Lower lobe of right lung (tissue), 2 donors: ENCODE data around the gene GALE. TPM values are rescaled to one million over a fixed set of nuclear protein-coding genes. Genes with fewer than 3 reads are reported as not detected.

Experiments used
- ATAC-seq, 2 donors: fragments of 200-7000 bp; cut with Tn5 transposase; one replicate each; pipeline ENCODE4 v1.9.1; 2020 to 2022; ENCODE audit warnings: mild to moderate bottlenecking in 2 of 2, moderate library complexity in 2 of 2
- DNase-seq: peaks from one replicate; pipeline ENCODE4 v3.0.0-alpha.2; 2020
- H3K27ac ChIP-seq: fragments of 200-600 bp; one replicate; pipeline ENCODE4 v1.8.0; 2022
- H3K27me3 ChIP-seq: fragments of 200-600 bp; one replicate; pipeline ENCODE4 v1.8.0; 2022; ENCODE audit warnings: low read depth
- H3K36me3 ChIP-seq: fragments of 200-600 bp; one replicate; pipeline ENCODE4 v1.8.0; 2022; ENCODE audit warnings: mild to moderate bottlenecking
- H3K4me1 ChIP-seq: fragments of 200-600 bp; one replicate; pipeline ENCODE4 v1.8.0; 2022
- H3K4me3 ChIP-seq: fragments of 200-600 bp; one replicate; pipeline ENCODE4 v1.8.0; 2022; ENCODE audit warnings: mild to moderate bottlenecking
- H3K9me3 ChIP-seq: fragments of 200-600 bp; one replicate; pipeline ENCODE4 v1.8.0; 2022
- intact Hi-C: fragments of 100-400 bp; cut with DNase I; formaldehyde crosslinking; loops from one replicate; pipeline ENCODE4 v1.11.0; 2022
- total RNA-seq: library from RNA; stranded (reverse); fragmentation: NEBNext Ultra II Directional; extraction: Animal tissue kit (Norgen Biotek cat#: 25700); gene quantifications from one replicate; pipeline ENCODE4 v1.2.1, GENCODE V29; 2021
- TF ChIP-seq, protein P1 (sequence below): fragments of 200-600 bp; IDR thresholded peaks from one replicate; pipeline ENCODE4 v1.8.0; 2022; ENCODE audit warnings: antibody characterized with exemption, mild to moderate bottlenecking
- donor health status: DM: no; HTN: yes; CAD: no; lungs with severe emphysema.

The GALE gene
- total RNA-seq, 1 donor from 2014 or later = 49.8 TPM

DNA sequence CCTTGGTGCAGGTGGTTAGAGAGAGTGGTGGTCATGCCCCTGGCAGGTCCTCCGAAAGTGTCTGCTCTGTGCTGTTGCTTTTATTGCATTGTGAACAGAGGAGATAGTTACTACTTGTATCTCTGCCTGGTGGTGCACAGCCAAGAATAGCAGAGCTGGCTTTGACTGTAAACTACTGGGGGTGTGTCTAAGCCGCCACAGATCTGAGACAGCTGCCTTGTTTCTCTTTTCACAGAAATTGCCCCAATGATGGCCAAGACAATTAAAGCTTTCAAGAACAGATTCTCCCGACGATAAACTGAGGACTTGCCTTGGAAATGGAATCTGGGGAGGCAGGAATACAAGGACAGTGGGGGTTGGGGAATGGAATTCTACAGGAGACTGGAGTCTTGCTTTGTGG is 41.3 kb downstream of the GALE start:
- no peak for ATAC-seq
- Histone ChIP-seq H3K9me3 (no peaks in the 10 kb centered on the region), H3K27ac (no peak overlapping the region), H3K36me3 (peaks cover 89% of the 10 kb centered on the region), H3K27me3 (no peaks in the 10 kb centered on the region), H3K4me3 (no peak overlapping the region), H3K4me1 (peaks cover 6% of the 10 kb centered on the region)
- TF ChIP-seq, protein P1, sequence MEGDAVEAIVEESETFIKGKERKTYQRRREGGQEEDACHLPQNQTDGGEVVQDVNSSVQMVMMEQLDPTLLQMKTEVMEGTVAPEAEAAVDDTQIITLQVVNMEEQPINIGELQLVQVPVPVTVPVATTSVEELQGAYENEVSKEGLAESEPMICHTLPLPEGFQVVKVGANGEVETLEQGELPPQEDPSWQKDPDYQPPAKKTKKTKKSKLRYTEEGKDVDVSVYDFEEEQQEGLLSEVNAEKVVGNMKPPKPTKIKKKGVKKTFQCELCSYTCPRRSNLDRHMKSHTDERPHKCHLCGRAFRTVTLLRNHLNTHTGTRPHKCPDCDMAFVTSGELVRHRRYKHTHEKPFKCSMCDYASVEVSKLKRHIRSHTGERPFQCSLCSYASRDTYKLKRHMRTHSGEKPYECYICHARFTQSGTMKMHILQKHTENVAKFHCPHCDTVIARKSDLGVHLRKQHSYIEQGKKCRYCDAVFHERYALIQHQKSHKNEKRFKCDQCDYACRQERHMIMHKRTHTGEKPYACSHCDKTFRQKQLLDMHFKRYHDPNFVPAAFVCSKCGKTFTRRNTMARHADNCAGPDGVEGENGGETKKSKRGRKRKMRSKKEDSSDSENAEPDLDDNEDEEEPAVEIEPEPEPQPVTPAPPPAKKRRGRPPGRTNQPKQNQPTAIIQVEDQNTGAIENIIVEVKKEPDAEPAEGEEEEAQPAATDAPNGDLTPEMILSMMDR = no peak
- intact Hi-C loops = no loop called here
- no peak for DNase-seq

DNA sequence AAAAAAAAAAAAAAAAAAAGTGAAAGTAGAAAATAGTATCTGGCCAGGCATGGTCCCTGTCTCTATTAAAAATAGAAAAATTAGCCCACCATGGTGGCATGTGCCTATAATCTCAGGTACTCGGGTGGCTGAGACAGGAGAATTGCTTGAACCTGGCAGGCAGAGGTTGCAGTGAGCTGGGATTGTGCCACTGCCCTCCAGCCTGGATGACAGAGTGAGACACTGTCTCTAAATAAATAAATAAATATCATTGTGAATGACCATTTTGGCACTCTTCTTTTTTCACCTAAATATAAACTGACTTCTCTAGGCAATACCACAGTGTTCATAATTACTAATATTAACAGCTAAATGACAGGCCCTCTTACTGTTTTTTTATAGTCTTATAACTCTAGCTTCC is 42.7 kb downstream of the GALE start:
- DNase-seq = no peak
- no peak for ATAC-seq
- Histone ChIP-seq H3K36me3 (peaks cover 99% of the 10 kb centered on the region), H3K27ac (no peak overlapping the region), H3K27me3 (no peaks in the 10 kb centered on the region), H3K4me1 (peaks cover 6% of the 10 kb centered on the region), H3K4me3 (no peak overlapping the region), H3K9me3 (no peaks in the 10 kb centered on the region)
- intact Hi-C loops = no loop called here
- TF ChIP-seq, protein P1 = no peak

DNA sequence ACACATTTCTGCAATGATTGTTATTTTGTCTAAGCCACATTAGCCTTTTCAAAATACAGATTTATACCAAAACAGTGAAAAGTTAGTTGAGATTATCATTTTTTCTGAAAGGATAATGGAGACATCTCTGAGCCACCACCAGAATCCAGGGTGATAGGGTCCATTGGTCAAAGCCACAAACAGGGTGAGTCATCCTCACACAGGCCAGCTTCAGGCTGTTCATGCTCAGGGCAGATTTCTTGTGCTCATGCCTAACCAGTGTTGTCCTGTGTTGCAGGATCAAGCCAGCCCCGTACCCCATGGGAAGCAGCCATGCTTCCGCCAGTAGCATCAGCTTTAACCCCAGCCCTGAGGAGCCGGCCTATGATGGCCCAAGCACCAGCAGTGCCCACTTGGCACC is 43.9 kb downstream of the GALE start:
- H3K4me1 ChIP-seq = peaks cover 8% of the 10 kb centered on the region
- no peaks in the 10 kb centered on the region for H3K27me3 ChIP-seq
- DNase-seq (no peak), ATAC-seq (no peak)
- no peak overlapping the region for H3K4me3 ChIP-seq
- no peak overlapping the region for H3K27ac ChIP-seq
- peaks cover 99% of the 10 kb centered on the region for H3K36me3 ChIP-seq
- intact Hi-C loops = no loop called here
- H3K9me3 ChIP-seq = no peaks in the 10 kb centered on the region
- TF ChIP-seq, protein P1 = no peak

DNA sequence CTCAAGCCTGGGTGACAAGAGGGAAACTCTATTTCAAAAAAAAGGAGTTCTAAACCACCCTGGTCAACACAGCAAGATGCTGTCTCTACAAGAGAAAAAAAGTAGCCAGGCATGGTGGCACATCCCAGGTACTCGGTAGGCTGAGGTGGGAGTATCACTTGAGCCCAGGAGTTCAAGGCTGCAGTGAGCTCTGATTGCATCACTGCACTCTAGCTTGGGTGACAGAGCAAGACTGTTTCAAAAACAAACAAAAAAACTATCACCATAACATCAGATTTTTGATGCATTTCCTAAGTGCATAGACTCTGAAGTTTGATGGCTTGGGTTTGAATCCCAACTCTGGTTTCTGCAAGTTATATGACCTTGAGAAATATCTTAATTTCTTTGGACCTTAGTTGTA is 47.6 kb downstream of the GALE start:
- peaks cover 90% of the 10 kb centered on the region for H3K36me3 ChIP-seq
- no peaks in the 10 kb centered on the region for H3K27me3 ChIP-seq
- no peak overlapping the region for H3K27ac ChIP-seq
- TF ChIP-seq, protein P1 = no peak
- H3K4me3 ChIP-seq = no peak overlapping the region
- H3K4me1 ChIP-seq = peaks cover 11% of the 10 kb centered on the region
- ATAC-seq (no peak), DNase-seq (no peak)
- intact Hi-C loops = loop anchor here (5.0 kb wide), 1 partner anchor 56 kb away; no protein-coding TSS in a partner anchor
- H3K9me3 ChIP-seq = no peaks in the 10 kb centered on the region

DNA sequence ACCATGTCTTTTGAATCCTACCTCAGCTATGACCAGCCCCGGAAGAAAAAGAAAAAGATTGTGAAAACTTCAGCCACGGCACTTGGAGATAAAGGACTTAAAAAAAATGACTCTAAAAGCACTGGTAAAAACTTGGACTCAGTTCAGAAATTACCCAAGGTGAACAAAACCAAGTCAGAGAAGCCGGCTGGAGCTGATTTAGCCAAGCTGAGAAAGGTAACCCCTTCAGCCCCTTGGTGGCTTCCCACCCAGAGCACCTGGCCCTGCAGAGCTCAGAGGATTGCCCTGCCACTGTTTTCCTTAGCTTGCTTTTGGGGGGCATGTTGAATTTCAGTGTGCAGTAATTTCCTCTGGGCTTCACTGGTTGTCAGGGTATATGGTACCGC is 48.7 kb downstream of the GALE start:
- TF ChIP-seq, protein P1 = no peak
- intact Hi-C loops = loop anchor here (5.0 kb wide), 1 partner anchor 55 kb away; no protein-coding TSS in a partner anchor
- Histone ChIP-seq H3K4me1 (peaks cover 22% of the 10 kb centered on the region), H3K27me3 (no peaks in the 10 kb centered on the region), H3K4me3 (no peak overlapping the region), H3K27ac (no peak overlapping the region), H3K36me3 (peaks cover 79% of the 10 kb centered on the region), H3K9me3 (no peaks in the 10 kb centered on the region)
- ATAC-seq (no peak), DNase-seq (no peak)
